ENCODE results near the gene PLXNA2.

Gene PLXNA2

DNA sequence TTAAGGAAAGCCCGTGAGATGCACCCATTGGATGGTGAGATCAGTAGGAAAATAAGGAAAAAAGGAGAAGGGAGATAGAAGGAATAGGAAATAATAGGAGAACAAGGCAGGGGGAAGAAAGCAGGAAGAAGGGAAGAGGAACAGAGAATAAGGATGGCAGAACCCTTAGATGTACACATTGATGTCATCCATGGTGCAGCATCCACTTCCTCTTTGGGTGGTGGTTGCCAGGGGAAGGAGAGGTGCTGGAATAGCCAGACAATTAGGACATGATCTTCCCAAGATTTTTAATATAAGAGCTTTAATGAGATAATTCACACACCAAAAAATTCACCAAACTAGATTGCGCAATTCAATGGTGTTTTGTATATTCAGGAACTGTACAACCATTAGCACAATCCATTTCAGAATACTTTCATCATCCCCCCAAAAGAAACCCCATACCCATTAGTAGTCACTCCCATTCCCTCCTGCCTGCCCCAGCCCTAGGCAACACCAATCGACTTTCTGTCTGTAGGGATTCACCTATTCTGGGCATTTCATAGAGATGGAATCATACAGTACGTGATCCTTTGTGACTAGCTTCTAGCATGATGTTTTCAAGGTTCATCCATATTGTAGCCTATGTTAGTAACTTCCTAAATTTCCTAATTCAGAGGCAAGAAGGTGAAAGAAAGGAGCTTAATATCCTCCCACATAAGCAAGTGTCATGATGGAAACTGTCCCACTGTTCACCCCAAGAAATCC, 121.4 kb downstream of the PLXNA2 start:
- DNase-seq = no peak

- DNase-seq = no peak
Observed at GRCh38 chr1:208121813-208122364, 122.3 kb downstream of the PLXNA2 start.

DNA sequence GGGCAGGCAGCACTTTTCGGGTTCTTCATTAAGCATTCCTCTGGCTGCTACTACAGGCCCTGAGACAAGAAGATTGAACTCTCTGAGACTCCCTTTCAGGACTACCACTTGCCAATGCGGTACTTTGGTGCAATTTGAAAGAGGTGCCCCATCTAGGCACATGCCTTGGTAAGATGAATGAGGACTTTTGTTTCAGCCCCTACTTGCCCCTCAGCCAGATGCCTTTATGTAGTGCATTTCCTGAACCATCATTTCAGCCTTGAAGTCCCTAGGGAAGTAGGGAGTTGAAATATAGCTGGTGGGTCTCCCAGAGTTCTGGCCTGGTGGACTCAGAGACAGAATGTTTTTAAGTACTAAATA, 123.8 kb downstream of the PLXNA2 start:
- DNase-seq = no peak

DNA sequence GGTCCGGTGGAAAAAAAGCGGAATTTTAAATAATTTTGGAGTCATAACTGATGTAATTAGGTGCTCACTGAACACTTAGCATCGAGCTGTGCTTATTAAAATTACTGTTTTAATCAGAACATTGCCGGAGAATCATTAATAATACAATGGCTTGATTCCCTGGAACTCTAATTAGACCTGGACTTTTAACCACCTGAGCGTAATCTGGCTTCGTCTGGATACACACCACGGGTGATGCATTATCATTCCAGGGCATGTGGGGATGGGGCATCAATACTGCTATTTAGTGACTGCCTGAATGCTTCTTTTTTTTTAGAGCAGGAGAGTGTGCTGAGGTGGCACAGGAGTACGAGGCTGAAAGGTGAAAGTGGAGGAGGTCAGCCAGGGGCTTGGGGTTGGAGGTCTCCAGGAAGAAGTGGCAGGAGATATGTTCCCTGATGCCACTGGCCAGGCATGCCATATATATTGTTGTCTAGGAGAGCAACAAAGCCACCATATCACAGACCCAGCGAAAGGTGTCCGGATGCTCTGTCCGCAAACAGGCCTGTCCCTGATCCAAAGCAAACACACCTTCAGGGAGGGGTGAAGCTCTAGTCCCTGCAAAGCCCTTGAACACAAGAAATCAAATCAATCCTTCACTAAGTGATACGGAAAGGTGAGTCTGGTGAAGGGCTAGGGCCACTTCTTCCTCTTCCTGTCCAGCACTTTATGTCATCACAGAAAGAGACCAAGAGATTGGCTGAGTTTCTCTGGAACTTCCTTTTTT, 125.2 kb downstream of the PLXNA2 start:
- no peak for DNase-seq

DNA sequence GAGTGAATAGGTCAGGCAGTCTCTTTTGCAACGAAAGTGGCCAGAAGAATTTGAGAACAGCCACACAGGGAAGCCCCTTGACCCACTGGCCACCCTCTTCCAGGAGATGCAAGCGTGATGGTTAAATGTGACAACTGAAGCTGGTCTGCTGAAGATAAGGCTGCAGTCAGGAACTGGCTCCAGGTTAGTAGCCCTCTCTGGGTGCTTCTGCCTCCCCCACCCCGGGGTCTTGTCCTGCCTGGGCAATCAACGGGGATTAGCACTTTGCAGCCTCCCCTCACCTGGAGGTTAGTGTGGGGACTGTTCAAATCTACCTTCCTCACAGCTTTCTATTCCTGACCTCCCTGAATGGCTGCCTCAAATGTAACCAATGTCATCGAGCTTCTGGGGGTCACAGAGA, 125.9 kb downstream of the PLXNA2 start:
- DNase-seq = no peak

- DNase-seq = no peak
Observed at GRCh38 chr1:208117826-208118225, 126.4 kb downstream of the PLXNA2 start.

DNA sequence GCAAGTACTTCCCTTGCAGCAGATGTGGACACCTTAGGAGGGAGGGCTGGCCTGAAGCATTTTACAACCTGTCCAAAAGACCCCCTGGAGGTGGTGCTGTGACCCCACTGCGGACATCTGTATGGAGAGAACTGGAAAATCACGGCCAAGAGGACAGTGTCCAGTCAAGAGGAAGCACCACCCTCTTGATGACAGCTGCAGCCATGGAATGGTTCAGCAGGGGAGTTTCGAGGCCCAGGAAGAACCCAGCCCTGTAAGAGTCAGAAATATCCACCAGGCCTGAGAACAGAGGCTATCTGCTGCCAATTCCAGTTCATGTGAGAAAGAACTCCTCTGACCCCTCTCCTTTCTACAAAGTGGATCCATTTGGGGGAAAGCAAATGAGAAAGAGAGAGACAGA, 126.8 kb downstream of the PLXNA2 start:
- no peak for DNase-seq

DNA sequence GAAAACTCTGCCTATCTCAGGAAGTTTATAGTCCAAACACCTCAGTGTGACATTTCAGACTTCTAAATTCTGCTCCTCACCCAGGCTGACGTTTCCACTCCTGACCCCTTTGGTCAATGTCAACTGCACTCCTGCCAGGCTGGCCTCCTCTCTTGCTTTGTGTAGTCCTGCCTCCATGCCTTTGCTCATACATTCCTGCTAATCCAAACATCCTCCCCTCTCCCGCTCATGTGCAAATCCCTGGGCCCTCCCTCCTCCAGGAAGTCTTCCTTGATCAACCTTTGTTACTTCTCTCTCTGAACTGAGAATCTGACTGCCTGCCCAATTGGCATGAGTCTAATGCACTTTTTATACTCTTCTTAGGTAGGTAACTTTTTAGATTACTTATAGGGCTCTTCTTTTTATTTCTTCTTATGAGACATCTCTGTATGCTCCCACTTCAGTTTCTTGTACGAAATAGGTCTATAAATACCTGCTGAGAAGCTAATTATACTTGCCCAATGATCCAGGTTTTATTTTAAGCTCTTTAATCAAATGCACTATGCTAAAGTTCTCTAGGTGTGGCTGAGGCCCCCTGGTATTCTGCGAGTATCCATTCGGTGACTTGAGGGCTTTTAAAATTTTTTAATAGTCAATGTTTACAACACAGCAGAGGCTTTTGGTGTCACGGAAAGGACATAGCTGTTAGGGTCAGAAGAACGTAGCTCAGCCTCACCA, 128.1 kb downstream of the PLXNA2 start:
- DNase-seq = no peak

GRCh38 chr1:208113011-208113410, 131.2 kb downstream of the PLXNA2 start:
- DNase-seq = no peak

GRCh38 chr1:208112401-208112800, 131.8 kb downstream of the PLXNA2 start:
- no peak for DNase-seq

GRCh38 chr1:208111646-208112190, 132.5 kb downstream of the PLXNA2 start:
- DNase-seq = no peak

GRCh38 chr1:208110296-208110695, 133.9 kb downstream of the PLXNA2 start:
- no peak for DNase-seq

- no peak for DNase-seq
Observed at GRCh38 chr1:208108646-208109330, 135.4 kb downstream of the PLXNA2 start.

DNA sequence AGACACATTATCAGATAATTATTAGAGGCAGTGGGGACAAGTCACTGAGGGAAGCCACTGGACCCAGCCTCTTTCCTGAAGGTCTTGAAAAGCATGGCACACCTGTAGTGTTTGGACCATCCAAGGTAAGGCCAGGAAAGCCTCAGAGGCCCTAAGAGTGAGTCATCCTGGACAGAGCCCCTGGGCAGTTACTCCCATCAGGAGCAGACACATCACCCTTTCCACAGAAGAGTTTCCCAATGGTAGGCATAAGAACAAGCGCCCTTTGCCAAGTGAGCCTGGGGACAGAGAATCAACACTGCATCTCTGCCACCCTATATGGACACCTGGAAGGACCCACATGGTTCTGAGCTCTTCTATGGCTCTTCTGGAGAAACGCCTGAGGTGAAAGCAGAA, 136.0 kb downstream of the PLXNA2 start:
- DNase-seq = no peak

- no peak for DNase-seq
Observed at GRCh38 chr1:208107425-208108212, 136.6 kb downstream of the PLXNA2 start.

DNA sequence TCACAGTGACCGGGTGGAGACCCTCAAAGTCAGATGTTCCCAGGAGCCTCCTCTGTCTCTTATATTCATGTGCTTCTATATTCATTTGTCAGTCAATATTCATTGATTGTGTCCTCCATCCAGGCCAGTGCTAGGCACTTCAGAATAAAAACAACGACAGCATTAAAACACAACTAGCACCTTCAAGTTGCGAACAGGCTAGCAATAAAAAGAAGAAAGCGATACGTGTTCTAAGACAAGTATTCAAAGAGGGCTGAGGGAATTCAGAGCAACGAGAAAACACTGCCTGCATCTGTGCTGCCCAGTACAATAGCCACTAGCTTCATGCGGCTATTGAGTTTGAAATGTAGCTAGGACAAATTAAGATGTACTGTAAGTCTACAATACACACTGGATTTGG, 138.0 kb downstream of the PLXNA2 start:
- peak in 1 of 56 donors; percentile 56 for DNase-seq

GRCh38 chr1:208105756-208106155, 138.4 kb downstream of the PLXNA2 start:
- peak in 52 of 56 donors; percentile 19 to 89 (median 75) for DNase-seq

DNA sequence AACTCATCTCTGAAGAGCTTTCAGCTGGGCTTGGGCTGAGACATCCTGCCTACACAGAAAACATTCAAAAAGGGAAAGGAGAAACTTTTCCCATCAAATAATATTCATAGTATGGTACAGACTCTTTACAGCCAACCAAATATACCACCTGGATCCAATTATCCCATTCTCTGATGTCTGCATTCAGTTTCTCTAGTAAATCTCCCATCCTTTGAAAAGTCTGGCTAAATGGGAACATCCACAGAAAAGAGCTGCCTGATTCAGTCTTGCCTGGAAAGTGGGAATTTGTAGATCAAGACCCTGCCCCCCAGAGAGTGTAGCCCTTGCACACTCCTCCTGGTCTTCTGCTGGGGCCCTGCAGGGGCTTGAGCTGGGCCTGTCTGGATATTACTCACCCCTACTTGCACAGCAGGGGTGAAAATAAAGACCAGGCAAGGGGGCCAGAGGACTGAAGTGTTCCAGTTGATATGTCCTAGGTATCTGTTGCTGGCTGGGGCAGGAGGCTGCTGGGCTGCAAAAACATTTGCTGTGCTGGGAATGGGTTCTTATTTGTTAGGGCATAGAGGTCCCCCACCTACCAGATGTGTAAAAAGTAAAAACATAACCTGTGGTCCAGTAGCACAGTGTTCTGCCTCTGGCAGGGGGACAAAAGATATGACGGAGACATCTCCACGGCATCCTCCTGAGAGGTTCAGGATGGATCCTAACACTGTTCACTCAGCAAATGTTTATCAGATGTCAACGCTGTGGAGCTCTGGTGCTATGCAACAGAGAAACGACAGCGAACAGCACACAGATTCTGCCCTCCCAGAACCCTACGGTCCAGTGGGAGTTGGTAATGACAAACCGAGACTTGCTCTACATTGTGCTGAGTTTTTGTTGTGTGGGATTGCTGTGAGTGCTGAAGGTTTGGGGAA, 140.3 kb downstream of the PLXNA2 start:
- DNase-seq = no peak

Data from nucleus accumbens (tissue), 56 donors.